Right ventricle myocardium inferior (tissue), 1 donor: Measurements from ENCODE around the gene CCNJL. TPM values are rescaled to one million over a fixed set of nuclear protein-coding genes. Genes with fewer than 3 reads are reported as not detected.
"Not testable (repeated sequence)": the region's sequence is repeated elsewhere in the genome, so short reads cannot be mapped to it uniquely, and the experiment has no call there.

ENCODE experiments used
- ATAC-seq: fragments of 200-7000 bp; cut with Tn5 transposase; one replicate; pipeline ENCODE4 v1.9.1; 2020; ENCODE audit warnings: mild to moderate bottlenecking, moderate library complexity
- DNase-seq: peaks from one replicate; pipeline ENCODE4 v3.0.0; 2021; ENCODE audit errors: missing footprints
- intact Hi-C: fragments of 100-400 bp; cut with DNase I; formaldehyde crosslinking; loops from one replicate; pipeline ENCODE4 v1.11.0; 2022
- total RNA-seq: library from RNA; stranded (reverse); fragmentation: NEBNext Ultra II Directional; extraction: Animal tissue kit (Norgen Biotek cat#: 25700); gene quantifications from one replicate; pipeline ENCODE4 v1.2.1, GENCODE V29; 2021
- donor health status: DM: no; HTN: yes; CAD: no; lungs with severe emphysema.

CCNJL gene
- total RNA-seq, 1 donor from 2014 or later = 10.2 TPM

DNA sequence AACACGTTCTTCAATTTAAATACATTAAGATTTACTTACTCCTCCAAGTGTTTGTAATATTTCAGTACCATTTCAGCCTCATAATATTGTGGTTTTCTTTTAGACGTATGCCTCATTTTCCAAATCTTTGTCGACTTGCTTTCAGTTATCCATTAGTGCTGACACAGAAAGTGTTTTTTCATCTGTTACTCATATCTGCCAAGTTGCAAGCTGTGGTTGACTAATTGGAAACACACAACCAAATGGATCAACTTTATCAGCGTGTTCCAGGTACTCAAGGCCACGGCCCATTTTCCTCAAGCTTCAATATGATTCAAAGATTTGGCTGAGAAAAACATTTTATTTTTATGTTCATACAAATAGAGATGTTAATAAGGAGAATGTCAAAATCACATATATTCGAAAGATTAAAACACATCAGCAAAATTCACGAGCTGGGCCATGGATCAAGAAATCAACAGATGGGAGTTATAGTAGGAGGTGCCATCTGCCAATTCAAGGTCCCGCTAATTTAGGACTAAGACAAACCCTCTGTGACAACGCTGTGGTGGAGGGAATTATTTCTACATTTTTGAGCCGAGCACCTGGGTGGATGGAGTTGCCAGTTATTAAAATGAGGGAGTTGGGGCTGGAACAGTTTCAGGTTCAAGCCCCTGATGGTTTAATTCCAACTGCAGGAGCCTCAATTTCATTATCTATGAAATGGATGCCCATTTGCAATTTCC lies 27.2 kb upstream of the CCNJL start:
- ATAC-seq (no peak), DNase-seq (no peak)
- intact Hi-C loops = no loop called here

DNA sequence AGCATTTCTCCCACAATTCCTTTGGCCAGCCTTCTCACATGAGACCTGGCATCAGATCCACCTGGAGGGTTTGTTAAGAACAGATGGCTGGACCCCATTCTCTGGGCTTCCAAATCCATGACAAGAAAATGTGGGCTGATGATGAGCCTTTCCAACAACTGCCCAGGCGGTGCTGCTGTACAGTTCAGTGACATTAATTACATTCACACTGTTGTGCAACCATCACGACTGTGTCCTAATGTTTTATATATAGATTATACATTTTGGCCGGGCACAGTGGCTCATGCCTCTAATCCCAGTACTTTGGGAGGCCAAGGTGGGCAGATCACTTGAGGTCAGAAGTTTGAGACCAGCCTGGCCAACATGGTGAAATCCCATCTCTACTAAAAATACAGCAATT lies 22.4 kb upstream of the CCNJL start:
- intact Hi-C loops, DNase-seq, ATAC-seq: not testable (repeated sequence)

DNA sequence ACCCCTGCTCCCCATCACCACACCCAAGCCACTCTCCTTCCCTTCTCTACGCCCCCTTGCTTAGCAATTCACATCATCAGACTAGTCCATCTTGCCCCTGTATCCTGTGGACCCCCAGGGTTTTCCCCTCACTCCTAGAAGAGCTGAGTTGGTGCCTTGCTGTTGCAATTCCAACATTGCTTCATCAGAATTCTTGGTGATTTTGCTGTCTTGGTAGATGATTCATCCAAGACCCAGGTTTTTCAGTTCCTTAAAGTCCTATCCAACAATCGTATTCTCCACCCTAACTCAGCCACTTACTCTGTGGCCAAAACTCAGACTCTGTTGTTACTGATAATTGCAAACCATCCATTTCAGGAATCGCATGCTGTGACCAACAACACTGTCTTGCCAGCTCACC lies 21.4 kb upstream of the CCNJL start:
- no peak for ATAC-seq
- intact Hi-C loops = no loop called here

DNA sequence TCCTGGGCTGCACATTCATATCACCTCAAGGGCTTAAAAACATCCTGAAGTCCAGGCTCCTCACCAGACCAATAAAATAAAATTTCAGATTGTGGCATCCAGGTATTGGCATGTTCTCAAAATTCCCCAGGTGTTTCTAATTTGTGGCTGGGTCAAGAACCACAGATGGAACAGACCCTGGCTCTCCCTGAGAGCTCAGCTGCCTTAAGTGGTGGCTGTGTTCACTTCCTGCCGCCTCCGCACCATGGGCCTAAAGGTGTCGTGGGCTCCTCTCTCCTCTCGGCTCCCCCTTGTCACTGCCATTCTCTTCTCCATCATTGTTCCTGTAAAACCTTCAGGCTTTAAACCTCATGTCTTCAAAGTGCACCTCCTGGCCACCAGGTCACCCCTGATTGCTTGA lies 17.8 kb upstream of the CCNJL start:
- DNase-seq (no peak), ATAC-seq (no peak)
- intact Hi-C loops = no loop called here

More for the DNA sequence above, 21.4 kb upstream of the CCNJL start:
- DNase-seq = no peak

DNA sequence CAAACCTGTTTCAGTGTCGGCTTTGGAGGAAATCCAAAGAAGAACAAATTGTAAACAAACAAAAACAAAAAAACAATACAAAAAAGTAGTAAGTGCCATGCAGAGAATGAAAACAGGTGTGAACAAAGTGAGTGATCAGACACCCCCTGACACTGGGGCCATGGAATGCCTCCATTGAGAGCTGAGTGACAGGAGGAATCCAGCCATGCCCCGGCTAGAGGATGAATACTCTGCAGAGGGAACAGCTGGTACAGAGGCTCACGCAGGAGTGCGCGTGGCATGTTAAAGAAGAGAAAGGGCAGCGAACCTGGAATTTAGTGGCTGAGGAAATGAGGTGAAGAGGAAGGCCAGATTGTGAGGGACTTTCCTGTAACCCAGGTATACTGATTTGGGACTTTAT lies 15.5 kb upstream of the CCNJL start:
- DNase-seq = no peak
- intact Hi-C loops = no loop called here
- no peak for ATAC-seq

DNA sequence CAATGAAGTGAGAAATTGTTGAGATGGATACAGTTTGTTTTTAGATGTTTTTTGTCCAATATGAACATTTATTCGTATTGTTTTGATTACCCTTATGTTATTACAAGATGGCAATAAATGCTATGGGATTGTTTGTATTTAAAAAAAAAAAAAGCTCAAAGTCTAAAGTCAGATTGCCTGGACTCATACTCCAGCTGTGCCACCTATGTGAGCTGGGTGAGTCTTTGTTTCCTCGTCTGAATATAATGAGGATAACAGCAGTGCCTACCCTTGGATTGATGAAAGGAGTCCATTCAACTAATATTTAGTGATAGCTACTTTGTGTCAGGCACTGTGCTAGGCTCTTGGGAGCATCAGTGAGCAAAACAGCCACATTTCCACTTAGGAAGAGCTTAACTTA lies 14.6 kb upstream of the CCNJL start:
- ATAC-seq = no peak
- intact Hi-C loops = no loop called here

GRCh38 chr5:160325716-160326115 lies 13.4 kb upstream of the CCNJL start:
- no peak for DNase-seq
- no peak for ATAC-seq
- intact Hi-C loops = no loop called here

More for the DNA sequence above, 14.6 kb upstream of the CCNJL start:
- DNase-seq = no peak

DNA sequence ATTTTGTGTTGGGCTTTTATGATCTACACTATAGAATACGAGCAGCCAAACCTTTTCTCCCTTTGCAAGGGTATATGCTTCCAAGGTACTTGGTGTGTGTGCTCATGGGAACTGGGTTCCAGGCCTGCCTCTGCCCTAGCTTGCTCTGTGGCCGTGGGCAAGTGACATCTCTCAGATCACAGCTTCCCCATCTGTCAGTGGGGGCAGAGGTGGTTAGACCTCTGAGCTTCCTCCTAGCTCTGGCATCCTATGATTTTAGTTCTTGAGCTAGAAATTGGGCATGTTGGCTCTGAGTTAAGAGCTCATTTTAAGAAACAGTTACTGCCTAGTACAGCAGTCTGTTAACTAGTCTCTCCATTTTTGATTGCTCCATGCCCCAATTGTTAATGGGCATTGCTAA lies 12.5 kb upstream of the CCNJL start:
- no peak for DNase-seq
- ATAC-seq = no peak
- intact Hi-C loops = no loop called here

DNA sequence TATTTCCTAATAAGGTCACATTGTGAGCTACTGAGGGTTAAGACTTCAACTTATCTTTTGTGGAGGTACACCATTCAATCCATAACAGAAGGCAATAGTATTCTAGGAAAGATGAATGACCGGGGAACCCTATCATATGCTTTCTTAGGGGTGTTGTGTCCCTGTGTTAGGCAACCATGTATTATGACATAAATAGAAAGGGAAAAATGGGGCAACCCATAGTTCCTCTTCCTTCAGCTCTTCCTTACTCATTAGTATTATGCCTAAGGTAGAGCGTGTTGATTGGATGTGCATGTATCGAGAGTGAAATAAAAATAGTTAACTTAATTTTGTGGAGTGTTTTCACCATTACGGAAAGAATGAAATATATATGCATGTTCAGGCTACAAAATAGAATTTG lies 6.0 kb upstream of the CCNJL start:
- DNase-seq (no peak), ATAC-seq (no peak)
- intact Hi-C loops = no loop called here

DNA sequence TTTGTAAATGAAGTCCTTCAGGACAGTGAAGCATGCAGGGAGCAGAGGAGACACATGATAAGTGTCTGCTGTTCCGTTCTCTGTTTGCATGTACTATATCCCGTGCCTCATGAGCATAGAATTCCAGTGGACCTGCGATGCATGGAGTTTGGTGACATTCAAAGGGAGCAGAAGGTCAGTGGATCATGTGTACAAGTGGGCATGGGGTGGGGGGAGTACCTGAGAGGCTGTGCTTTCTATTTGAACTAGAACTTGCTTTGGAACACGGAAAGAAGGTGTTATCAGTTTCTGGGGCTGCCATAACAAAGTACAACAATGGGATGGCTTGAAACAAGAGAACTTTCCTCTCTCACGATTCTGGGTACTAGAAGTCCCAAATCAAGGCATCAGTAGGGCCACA lies 5.1 kb upstream of the CCNJL start:
- DNase-seq (no peak), ATAC-seq (no peak)
- intact Hi-C loops = no loop called here

DNA sequence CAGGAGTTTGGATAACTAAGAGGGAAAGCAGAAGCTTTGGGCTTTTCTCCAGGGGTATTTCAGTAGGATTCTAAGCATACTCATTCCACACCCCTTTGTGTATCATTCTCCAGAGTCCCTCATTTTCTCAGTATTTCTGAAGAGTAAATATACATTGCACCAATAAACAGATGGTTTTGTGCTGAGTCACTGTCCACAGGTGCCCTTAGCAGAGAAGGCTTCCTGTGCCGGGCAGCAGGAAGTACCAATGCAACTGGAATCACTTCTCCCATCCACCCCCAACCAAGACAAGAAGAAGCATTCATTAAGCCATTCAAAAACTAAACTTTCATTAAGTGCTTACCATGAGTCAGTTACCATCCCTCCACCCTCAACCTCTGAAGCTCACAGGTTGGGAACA lies 3.6 kb upstream of the CCNJL start:
- DNase-seq (no peak), ATAC-seq (no peak)
- intact Hi-C loops = no loop called here

DNA sequence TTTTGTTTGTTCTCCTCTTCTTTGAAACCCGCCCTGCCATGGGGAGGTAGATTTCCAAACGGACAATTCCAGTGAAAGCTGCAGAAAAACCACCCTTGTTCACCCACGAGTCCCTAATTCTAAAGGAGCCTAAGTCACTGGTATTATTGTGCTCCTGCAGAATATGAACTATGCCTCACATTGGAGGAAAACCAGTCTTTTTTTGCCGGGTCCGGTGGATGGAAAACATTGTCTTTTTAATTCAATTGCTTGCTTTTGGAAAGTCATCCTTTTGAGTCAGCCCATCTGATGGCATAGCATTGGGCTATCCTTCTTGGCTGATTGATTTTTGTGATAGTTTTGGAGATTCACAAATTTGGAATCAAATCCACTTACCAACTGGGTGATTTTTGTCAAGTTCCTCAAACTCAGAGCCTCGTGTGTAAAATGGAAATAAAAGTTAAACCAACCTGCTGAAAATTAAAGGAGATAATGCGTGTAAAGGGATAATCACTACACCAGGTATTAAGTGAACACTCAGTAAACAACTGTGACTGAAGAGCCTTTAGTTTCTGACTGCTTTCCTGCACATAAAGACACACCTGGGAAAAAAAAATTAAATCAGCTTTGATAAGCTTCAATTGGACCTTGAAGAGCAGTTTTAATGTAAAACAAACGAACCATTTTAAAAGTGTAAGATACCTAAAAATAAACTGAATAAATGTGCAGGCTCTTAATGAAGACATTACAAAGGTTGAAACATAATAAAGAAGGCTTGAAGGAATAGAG lies 780 bp upstream of the CCNJL start:
- no peak for ATAC-seq
- intact Hi-C loops = no loop called here
- DNase-seq = no peak

GRCh38 chr5:160311491-160312133 lies 752 bp downstream of the CCNJL start:
- intact Hi-C loops = no loop called here
- DNase-seq (peak; percentile 80), ATAC-seq (peak; percentile 81)

GRCh38 chr5:160310552-160311295 lies 1.6 kb downstream of the CCNJL start:
- intact Hi-C loops = no loop called here
- ATAC-seq = no peak
- no peak for DNase-seq

GRCh38 chr5:160310140-160310539 lies 2.2 kb downstream of the CCNJL start:
- intact Hi-C loops = no loop called here
- no peak for DNase-seq
- no peak for ATAC-seq

GRCh38 chr5:160306696-160307095 lies 5.7 kb downstream of the CCNJL start:
- DNase-seq (no peak), ATAC-seq (no peak)
- intact Hi-C loops = no loop called here

- intact Hi-C loops = no loop called here
- DNase-seq (no peak), ATAC-seq (no peak)
Measured at GRCh38 chr5:160305319-160305718, 7.0 kb downstream of the CCNJL start.

GRCh38 chr5:160303690-160304089 lies 8.7 kb downstream of the CCNJL start:
- DNase-seq = no peak
- ATAC-seq = peak; percentile 58
- intact Hi-C loops = no loop called here

- intact Hi-C loops = no loop called here
- DNase-seq = no peak
- peak; percentile 40 for ATAC-seq
Measured at GRCh38 chr5:160298189-160298588, 14.2 kb downstream of the CCNJL start.
